HG03442 (cell line): Measurements from ENCODE around the gene PHF11.
"Not testable (repeated sequence)": the region's sequence is repeated elsewhere in the genome, so short reads cannot be mapped to it uniquely, and the experiment has no call there.

Experiments
- ATAC-seq: cut with Tn5 transposase; IDR thresholded peaks from one replicate; pipeline ENCODE4 v1.9.1; 2021; ENCODE audit warnings: mild to moderate bottlenecking, moderate library complexity; ENCODE audit not compliant: unreplicated experiment

The PHF11 gene

GRCh38 chr13:49543656-49544055 lies 47.9 kb downstream of the PHF11 start:
- no peak for ATAC-seq

- ATAC-seq = no peak
Measured at GRCh38 chr13:49545661-49546060, 49.9 kb downstream of the PHF11 start.

- ATAC-seq = no peak
Measured at GRCh38 chr13:49546561-49546960, 50.8 kb downstream of the PHF11 start.

GRCh38 chr13:49549289-49549688 lies 53.5 kb downstream of the PHF11 start:
- ATAC-seq = no peak

GRCh38 chr13:49550942-49551644 lies 55.3 kb downstream of the PHF11 start:
- no peak for ATAC-seq

- ATAC-seq = no peak
Measured at GRCh38 chr13:49553888-49554287, 58.1 kb downstream of the PHF11 start.

- ATAC-seq = no peak
Measured at GRCh38 chr13:49554387-49554786, 58.6 kb downstream of the PHF11 start.

- ATAC-seq = no peak
Measured at GRCh38 chr13:49559006-49559405, 63.3 kb downstream of the PHF11 start.

- no peak for ATAC-seq
Measured at GRCh38 chr13:49560270-49561061, 64.7 kb downstream of the PHF11 start.

- no peak for ATAC-seq
Measured at GRCh38 chr13:49561062-49561410, 65.3 kb downstream of the PHF11 start.

GRCh38 chr13:49563516-49563915 lies 67.8 kb downstream of the PHF11 start:
- no peak for ATAC-seq

GRCh38 chr13:49565461-49565860 lies 69.7 kb downstream of the PHF11 start:
- ATAC-seq = not testable (repeated sequence)

GRCh38 chr13:49566461-49566860 lies 70.7 kb downstream of the PHF11 start:
- ATAC-seq = no peak

- ATAC-seq = no peak
Measured at GRCh38 chr13:49567491-49567890, 71.7 kb downstream of the PHF11 start.

GRCh38 chr13:49569993-49570689 lies 74.4 kb downstream of the PHF11 start:
- ATAC-seq = no peak

- no peak for ATAC-seq
Measured at GRCh38 chr13:49571299-49572240, 75.8 kb downstream of the PHF11 start.
